ENCODE results near the gene EFNA4. TPM values are rescaled to one million over a fixed set of nuclear protein-coding genes. Genes with fewer than 3 reads are reported as not detected.

EFNA4 gene
- total and polyA plus RNA-seq, 2 of the 8 experiments (the other 6 are each of a cell fraction or from before 2014, with no cell fraction given), result 21.9 to 23.9 TPM

DNA sequence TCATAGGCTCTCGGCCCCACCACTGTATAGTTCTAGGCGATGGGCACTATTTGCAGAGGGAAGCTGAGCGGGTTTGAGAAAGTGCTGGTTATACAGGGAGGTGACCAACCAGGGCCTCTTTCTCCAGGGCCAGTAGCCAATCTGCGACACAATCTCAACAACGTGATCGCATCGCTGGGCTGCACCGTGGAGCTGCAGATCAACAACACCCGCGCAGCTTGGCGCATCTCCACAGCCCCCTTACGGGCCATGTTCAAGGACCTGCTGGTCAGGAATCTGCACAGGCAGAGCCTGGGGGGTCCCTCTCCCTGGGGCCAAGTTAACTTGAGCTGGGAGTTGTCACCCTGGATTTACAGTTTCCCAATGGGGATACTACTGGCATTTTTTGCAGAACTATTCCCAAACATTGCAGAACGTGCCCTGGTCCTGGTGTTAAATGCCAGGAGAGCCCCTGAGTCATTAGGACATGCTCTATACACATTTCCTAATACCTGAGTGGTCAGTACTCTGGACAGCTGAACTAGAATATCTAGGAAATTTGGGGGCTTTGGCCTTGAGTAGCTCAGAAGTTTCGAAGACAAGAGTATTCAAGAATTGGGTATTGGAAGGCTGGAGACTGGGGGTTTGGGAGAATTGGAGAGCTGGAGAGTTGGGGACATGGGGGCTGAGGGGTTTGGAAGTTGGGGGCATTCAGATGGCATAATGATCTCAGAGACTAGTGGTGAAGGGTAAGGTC is 23.0 kb upstream of the EFNA4 start:
- CTCF ChIA-PET (ENCODE audit: partially characterized antibody), result interaction anchor here (1.2 to 32.4 kb wide), 10 partner anchors 9 to 167 kb away, joined by 3 to 907 read pairs (median 9); partner anchors contain the start of genes ADAM15, DCST1, DCST2 and EFNA3
- TF ChIP-seq KDM1A (IDR thresholded peaks at IDR 0.05; ENCODE audit: borderline replicate concordance, low read length) (no peak), KDM5A (IDR thresholded peaks at IDR 0.05; ENCODE audit: low read length) (no peak), SP2 (IDR thresholded peaks at IDR 0.05; ENCODE audit: low read length) (no peak), JUND (IDR thresholded peaks at IDR 0.05; ENCODE audit: low read length) (no peak), ZNF274 (IDR thresholded peaks at IDR 0.05; ENCODE audit: borderline replicate concordance, extremely low read depth, low read length) (no peak), CHD1 (IDR thresholded peaks at IDR 0.05; ENCODE audit: low read depth, low read length) (no peak), SIRT6 (IDR thresholded peaks at IDR 0.05; ENCODE audit: low read length) (no peak), RBBP5 (IDR thresholded peaks at IDR 0.05; ENCODE audit: borderline replicate concordance, low read depth, low read length) (no peak), SP4 (IDR thresholded peaks at IDR 0.05; ENCODE audit: low read length) (no peak), HDAC6 (IDR thresholded peaks at IDR 0.05; ENCODE audit: low read depth, low read length) (no peak)
- TF ChIP-seq, protein P1, sequence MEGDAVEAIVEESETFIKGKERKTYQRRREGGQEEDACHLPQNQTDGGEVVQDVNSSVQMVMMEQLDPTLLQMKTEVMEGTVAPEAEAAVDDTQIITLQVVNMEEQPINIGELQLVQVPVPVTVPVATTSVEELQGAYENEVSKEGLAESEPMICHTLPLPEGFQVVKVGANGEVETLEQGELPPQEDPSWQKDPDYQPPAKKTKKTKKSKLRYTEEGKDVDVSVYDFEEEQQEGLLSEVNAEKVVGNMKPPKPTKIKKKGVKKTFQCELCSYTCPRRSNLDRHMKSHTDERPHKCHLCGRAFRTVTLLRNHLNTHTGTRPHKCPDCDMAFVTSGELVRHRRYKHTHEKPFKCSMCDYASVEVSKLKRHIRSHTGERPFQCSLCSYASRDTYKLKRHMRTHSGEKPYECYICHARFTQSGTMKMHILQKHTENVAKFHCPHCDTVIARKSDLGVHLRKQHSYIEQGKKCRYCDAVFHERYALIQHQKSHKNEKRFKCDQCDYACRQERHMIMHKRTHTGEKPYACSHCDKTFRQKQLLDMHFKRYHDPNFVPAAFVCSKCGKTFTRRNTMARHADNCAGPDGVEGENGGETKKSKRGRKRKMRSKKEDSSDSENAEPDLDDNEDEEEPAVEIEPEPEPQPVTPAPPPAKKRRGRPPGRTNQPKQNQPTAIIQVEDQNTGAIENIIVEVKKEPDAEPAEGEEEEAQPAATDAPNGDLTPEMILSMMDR (IDR thresholded peaks at IDR 0.05; ENCODE audit: control extremely low read depth in 1 of 3, insufficient read depth in 1 of 3, low read depth in 1 of 3, low read length in 3 of 3), result no peak

More for the DNA sequence above, 23.0 kb upstream of the EFNA4 start:
- Histone ChIP-seq H3K56ac (replicated peaks; ENCODE audit: insufficient read length, low read depth, low read length) (no peak overlapping the region), H4K5ac (ENCODE audit: insufficient read length, low read depth, low read length) (no peak overlapping the region), H3K9me3 (ENCODE audit: insufficient read depth in 2 of 2, low read depth in 1 of 2, low read length in 1 of 2) (no peaks in the 10 kb centered on the region), H3K9ac (replicated peaks in 1 of 4; ENCODE audit: extremely low read depth in 1 of 4, low read depth in 3 of 4, low read length in 3 of 4) (no peak overlapping the region), H4K20me1 (replicated peaks in 1 of 2; ENCODE audit: control insufficient read depth in 1 of 2, insufficient read depth in 2 of 2, low read length in 2 of 2) (no peaks in the 10 kb centered on the region), H4K8ac (ENCODE audit: extremely low read depth, insufficient read depth, low read length) (no peak overlapping the region), H2AFZ (ENCODE audit: low read length) (no peak overlapping the region), H3K4me1 (replicated peaks in 1 of 4; ENCODE audit: control insufficient read depth in 3 of 4, insufficient read depth in 4 of 4, low read length in 3 of 4) (peaks cover 0 to 5% (median 3%) of the 10 kb centered on the region in 4 experiments; a peak in 4 of 7 replicates), H4K91ac (replicated peaks; ENCODE audit: insufficient read length, low read length) (no peak overlapping the region), H2BK5ac (ENCODE audit: low read depth, low read length) (no peak overlapping the region), H3K79me2 (ENCODE audit: control insufficient read depth in 1 of 2, insufficient read depth in 2 of 2, low read length in 2 of 2) (no peaks in the 10 kb centered on the region), H2BK120ac (replicated peaks; ENCODE audit: low read depth, low read length) (no peak overlapping the region), H3K23me2 (ENCODE audit: low read depth, low read length) (no peaks in the 10 kb centered on the region), H3K4me2 (ENCODE audit: insufficient read depth in 1 of 2, low read depth in 2 of 2, low read length in 2 of 2) (no peak overlapping the region), H2BK15ac (ENCODE audit: low read length) (no peak overlapping the region), H2BK12ac (ENCODE audit: low read depth, low read length) (no peak overlapping the region), H3K27me3 (replicated peaks in 1 of 4; ENCODE audit: control insufficient read depth in 3 of 4, extremely low read depth in 1 of 4, insufficient read depth in 3 of 4, low read length in 3 of 4) (no peaks in the 10 kb centered on the region; a peak in 3 of 7 replicates), H2BK20ac (ENCODE audit: low read length) (no peak overlapping the region), H3K79me1 (ENCODE audit: low read depth, low read length) (no peaks in the 10 kb centered on the region; the same call in 1 of the 2 replicates), H3K4me3 (ENCODE audit: extremely low read depth in 1 of 4, insufficient read depth in 2 of 4, low read depth in 3 of 4, low read length in 4 of 4) (no peak overlapping the region), H3K36me3 (ENCODE audit: control insufficient read depth in 2 of 4, insufficient read depth in 4 of 4, low read length in 3 of 4) (no peaks in the 10 kb centered on the region), H3K23ac (ENCODE audit: insufficient read length) (no peak overlapping the region), H2AK5ac (ENCODE audit: low read depth, low read length) (no peak overlapping the region), H3K4ac (replicated peaks; ENCODE audit: insufficient read length, low read depth, low read length) (no peak overlapping the region), H3K27ac (ENCODE audit: low read depth, low read length) (no peak overlapping the region), H3K14ac (ENCODE audit: insufficient read length) (no peak overlapping the region), H3K18ac (ENCODE audit: extremely low read depth, low read length) (no peak overlapping the region)
- no peak for FAIRE-seq
- DNase-seq (ENCODE audit: low read depth in 1 of 2, low spot score in 2 of 2), result no peak
- 94% methylated on average over 14 of the region's 14 CpGs; no CpG with 5 or more reads in 1 of the 2 experiments for WGBS, 2 experiments (ENCODE audit: extremely low coverage in 1 of 2, insufficient coverage in 1 of 2, insufficient read length in 1 of 2, insufficient replicate concordance in 2 of 2, low coverage in 1 of 2, low lambda C conversion rate in 2 of 2, missing lambda C conversion rate in 1 of 2)
- POLR2A ChIA-PET (ENCODE audit: partially characterized antibody), result interaction anchor here (0.9 to 2.0 kb wide), 5 partner anchors 11 to 84 kb away, joined by 3 to 10 read pairs (median 4); partner anchors contain the start of gene PBXIP1

Measured in H1 (cell line).